Measurements from ENCODE around the gene SND1. TPM values are rescaled to one million over a fixed set of nuclear protein-coding genes. Genes with fewer than 3 reads are reported as not detected.

Gene SND1
- total and polyA plus RNA-seq, 10 of the 15 experiments (the other 5 are each of a cell fraction or from before 2014, with no cell fraction given), result 52.4 to 270 (median 146) TPM

DNA sequence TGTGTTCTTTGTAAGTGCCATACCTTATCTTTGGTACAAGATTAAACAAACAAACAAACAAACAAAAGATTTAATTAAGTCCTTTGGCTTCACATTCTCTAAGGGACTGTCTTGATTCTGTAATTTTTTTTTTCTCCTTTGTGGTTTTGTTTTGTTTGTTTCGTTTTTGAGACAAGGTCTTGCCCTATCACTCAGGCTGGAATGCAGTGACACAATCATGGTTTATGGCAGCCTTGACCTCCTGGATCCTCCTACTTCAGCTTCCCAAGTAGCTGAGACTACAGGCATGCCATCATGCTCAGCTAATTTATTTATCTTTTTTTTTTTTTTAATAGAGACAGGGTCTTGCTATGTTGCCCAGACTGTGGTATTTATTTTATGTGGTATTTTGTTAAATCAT is 213.5 kb downstream of the SND1 start (continued):
- TF ChIP-seq, protein P1, sequence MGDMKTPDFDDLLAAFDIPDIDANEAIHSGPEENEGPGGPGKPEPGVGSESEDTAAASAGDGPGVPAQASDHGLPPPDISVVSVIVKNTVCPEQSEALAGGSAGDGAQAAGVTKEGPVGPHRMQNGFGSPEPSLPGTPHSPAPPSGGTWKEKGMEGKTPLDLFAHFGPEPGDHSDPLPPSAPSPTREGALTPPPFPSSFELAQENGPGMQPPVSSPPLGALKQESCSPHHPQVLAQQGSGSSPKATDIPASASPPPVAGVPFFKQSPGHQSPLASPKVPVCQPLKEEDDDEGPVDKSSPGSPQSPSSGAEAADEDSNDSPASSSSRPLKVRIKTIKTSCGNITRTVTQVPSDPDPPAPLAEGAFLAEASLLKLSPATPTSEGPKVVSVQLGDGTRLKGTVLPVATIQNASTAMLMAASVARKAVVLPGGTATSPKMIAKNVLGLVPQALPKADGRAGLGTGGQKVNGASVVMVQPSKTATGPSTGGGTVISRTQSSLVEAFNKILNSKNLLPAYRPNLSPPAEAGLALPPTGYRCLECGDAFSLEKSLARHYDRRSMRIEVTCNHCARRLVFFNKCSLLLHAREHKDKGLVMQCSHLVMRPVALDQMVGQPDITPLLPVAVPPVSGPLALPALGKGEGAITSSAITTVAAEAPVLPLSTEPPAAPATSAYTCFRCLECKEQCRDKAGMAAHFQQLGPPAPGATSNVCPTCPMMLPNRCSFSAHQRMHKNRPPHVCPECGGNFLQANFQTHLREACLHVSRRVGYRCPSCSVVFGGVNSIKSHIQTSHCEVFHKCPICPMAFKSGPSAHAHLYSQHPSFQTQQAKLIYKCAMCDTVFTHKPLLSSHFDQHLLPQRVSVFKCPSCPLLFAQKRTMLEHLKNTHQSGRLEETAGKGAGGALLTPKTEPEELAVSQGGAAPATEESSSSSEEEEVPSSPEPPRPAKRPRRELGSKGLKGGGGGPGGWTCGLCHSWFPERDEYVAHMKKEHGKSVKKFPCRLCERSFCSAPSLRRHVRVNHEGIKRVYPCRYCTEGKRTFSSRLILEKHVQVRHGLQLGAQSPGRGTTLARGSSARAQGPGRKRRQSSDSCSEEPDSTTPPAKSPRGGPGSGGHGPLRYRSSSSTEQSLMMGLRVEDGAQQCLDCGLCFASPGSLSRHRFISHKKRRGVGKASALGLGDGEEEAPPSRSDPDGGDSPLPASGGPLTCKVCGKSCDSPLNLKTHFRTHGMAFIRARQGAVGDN (IDR thresholded peaks at IDR 0.05), result no peak
- TF ChIP-seq, protein P2, sequence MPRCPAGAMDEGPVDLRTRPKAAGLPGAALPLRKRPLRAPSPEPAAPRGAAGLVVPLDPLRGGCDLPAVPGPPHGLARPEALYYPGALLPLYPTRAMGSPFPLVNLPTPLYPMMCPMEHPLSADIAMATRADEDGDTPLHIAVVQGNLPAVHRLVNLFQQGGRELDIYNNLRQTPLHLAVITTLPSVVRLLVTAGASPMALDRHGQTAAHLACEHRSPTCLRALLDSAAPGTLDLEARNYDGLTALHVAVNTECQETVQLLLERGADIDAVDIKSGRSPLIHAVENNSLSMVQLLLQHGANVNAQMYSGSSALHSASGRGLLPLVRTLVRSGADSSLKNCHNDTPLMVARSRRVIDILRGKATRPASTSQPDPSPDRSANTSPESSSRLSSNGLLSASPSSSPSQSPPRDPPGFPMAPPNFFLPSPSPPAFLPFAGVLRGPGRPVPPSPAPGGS (IDR thresholded peaks at IDR 0.05; ENCODE audit: borderline replicate concordance, insufficient read depth, low read depth, low read length, poor library complexity, severe bottlenecking), result no peak

- Histone ChIP-seq H3K27me3 (replicated peaks in 1 of 2; ENCODE audit: control insufficient read depth in 2 of 2, insufficient read depth in 2 of 2, low read length in 1 of 2) (no peaks in the 10 kb centered on the region), H3K79me2 (ENCODE audit: control insufficient read depth, insufficient read depth, low read length) (peaks cover 9% of the 10 kb centered on the region), H3K9ac (ENCODE audit: control insufficient read depth, insufficient read depth, low read length) (no peak overlapping the region), H3K4me1 (ENCODE audit: control insufficient read depth, insufficient read depth, low read length) (peaks cover 7% of the 10 kb centered on the region; the same call in 1 of the 2 replicates), H3K36me3 (ENCODE audit: control insufficient read depth in 2 of 2, insufficient read depth in 2 of 2, low read length in 1 of 2) (peaks cover 0 to 4% of the 10 kb centered on the region in 2 experiments; a peak in 2 of 4 replicates), H3K27ac (ENCODE audit: control insufficient read depth, insufficient read depth) (peak overlapping the region; percentile 27; the same call in 1 of the 2 replicates), H2AFZ (ENCODE audit: control insufficient read depth, low read depth, low read length) (no peak overlapping the region), H3K4me3 (no peak overlapping the region), H4K20me1 (ENCODE audit: control insufficient read depth, insufficient read depth) (no peaks in the 10 kb centered on the region), H3K9me3 (replicated peaks; ENCODE audit: control insufficient read depth, insufficient read depth, low read length) (no peaks in the 10 kb centered on the region; the same call in 1 of the 3 replicates), H3K4me2 (ENCODE audit: control insufficient read depth, insufficient read depth) (no peak overlapping the region; the same call in 1 of the 2 replicates)
- RAD21 ChIA-PET (ENCODE audit: unreplicated experiment), result interaction anchor here (0.7 to 0.9 kb wide), 4 partner anchors 11 to 78 kb away, joined by 3 read pairs; no protein-coding TSS in a partner anchor
- DNase-seq (ENCODE audit: low read depth, low spot score), result no peak
- in situ Hi-C loops (cut with MboI) (no loop called here), intact Hi-C loops (cut with micrococcal nuclease; ENCODE audit: unreplicated experiment) (no loop called here)
- BruUV-seq (replicated peaks), result no TSS peak
- SMC1A ChIA-PET (ENCODE audit: uncharacterized antibody, unreplicated experiment), result interaction anchor here (0.8 to 1.7 kb wide), 13 partner anchors 10 to 162 kb away, joined by 3 to 6 read pairs (median 4); no protein-coding TSS in a partner anchor
- CTCF ChIA-PET, result interaction anchor here (1.4 kb wide), 1 partner anchor 10 kb away, joined by 4 read pairs; no protein-coding TSS in a partner anchor
- no peak for FAIRE-seq
- peak; percentile 80 for ATAC-seq
- POLR2A ChIA-PET, result interaction anchor here (1.2 kb wide), 1 partner anchor 28 kb away, joined by 3 read pairs; no protein-coding TSS in a partner anchor
- WGBS (ENCODE audit: insufficient coverage, insufficient replicate concordance, low lambda C conversion rate, missing lambda C conversion rate), result 28% methylated on average over 6 of the region's 6 CpGs
- TF ChIP-seq FOXM1 (IDR thresholded peaks at IDR 0.05; ENCODE audit: low read depth, low read length), result no peak
- TF ChIP-seq PAX8 (IDR thresholded peaks at IDR 0.05), result no peak
- TF ChIP-seq ZBTB40 (IDR thresholded peaks at IDR 0.05; ENCODE audit: borderline replicate concordance), result peak; percentile 28; the same call in 1 of the 2 replicates
- TF ChIP-seq GABPA (IDR thresholded peaks at IDR 0.05; ENCODE audit: low read depth), result peak; percentile 68
- TF ChIP-seq ETV6 (conservative IDR thresholded peaks at IDR 0.05 in 1 of 2, IDR thresholded peaks at IDR 0.05 in 1 of 2; ENCODE audit: borderline replicate concordance in 1 of 2, low read depth in 1 of 2), result peak in 1 of 2 experiments; percentile 33; a peak in 1 of 4 replicates
- 0 out of 2 replicates have a peak, but pooled peaks have one; percentile 36 for TF ChIP-seq ZNF217 (IDR thresholded peaks at IDR 0.05)
- peak; percentile 67; the same call in 1 of the 2 replicates for TF ChIP-seq SPI1 (IDR thresholded peaks at IDR 0.05; ENCODE audit: borderline replicate concordance, insufficient read depth, low read depth, low read length)
- TF ChIP-seq POLR2AphosphoS2 (IDR thresholded peaks at IDR 0.05; ENCODE audit: low read depth, low read length), result no peak
Observed at GRCh38 chr7:127870231-127870907, 218.4 kb downstream of the SND1 start.

Data from GM12878 (cell line).